ENCODE results near the gene RANBP17.

- peak; percentile 80 for TF ChIP-seq CTCF (conservative IDR thresholded peaks at IDR 0.05; ENCODE audit: low read depth, low read length)
- no peak for TF ChIP-seq RFX5 (IDR thresholded peaks at IDR 0.05; ENCODE audit: low read depth, low read length)
- TF ChIP-seq POLR2A (IDR thresholded peaks at IDR 0.05; ENCODE audit: low read depth, low read length) = 0 out of 2 replicates have a peak, but pooled peaks have one; percentile 23
- TF ChIP-seq MAFK (IDR thresholded peaks at IDR 0.05; ENCODE audit: low read depth, low read length) = no peak
Observed at GRCh38 chr5:171336521-171337209, 474.8 kb downstream of the RANBP17 start.

All from IMR-90 (cell line).